Fibroblast of lung (primary cell): ENCODE measurements around the gene GTF2A1L.

Experiments used
- CTCF ChIP-seq, 2 donors: IDR thresholded peaks in 1 of 2; conservative IDR thresholded peaks in 1 of 2; 1 replicate in 1 of 2; 2 replicates in 1 of 2; pipeline ENCODE4 v1.5.1; 2011 to 2012; ENCODE audit warnings: low read length in 2 of 2, control low read depth in 1 of 2, inconsistent platforms in 1 of 2, low read depth in 1 of 2, mild to moderate bottlenecking in 1 of 2
- EZH2 ChIP-seq: IDR thresholded peaks from 2 replicates; pipeline ENCODE4 v1.5.1; 2012; ENCODE audit warnings: low read length, control low read depth, mild to moderate bottlenecking; ENCODE audit errors: missing control alignments

GRCh38 chr2:48633143-48633542 is 15.5 kb downstream of the GTF2A1L start:
- TF ChIP-seq CTCF (conservative IDR thresholded peaks at IDR 0.05 in 1 of 2, IDR thresholded peaks at IDR 0.05 in 1 of 2; ENCODE audit: low read depth in 1 of 2, low read length in 2 of 2) (no peak), EZH2 (no peak)
